Stimulated activated CD4-positive, alpha-beta T cell treated with anti-CD3 and anti-CD28 coated beads, Interleukin-2, amount 100 ng/mL, for 4 hours (primary cell): ENCODE measurements around the gene PCMT1.
"Not testable (repeated sequence)": the region's sequence is repeated elsewhere in the genome, so short reads cannot be mapped to it uniquely, and the experiment has no call there.

Source experiments
- DNase-seq: peaks from one replicate; pipeline ENCODE4 v3.0.0-alpha.2; 2020; ENCODE audit warnings: low read depth

Gene PCMT1

GRCh38 chr6:149820506-149820905 is 71.0 kb downstream of the PCMT1 start:
- DNase-seq: no peak

GRCh38 chr6:149821492-149821891 is 72.0 kb downstream of the PCMT1 start:
- no peak for DNase-seq

GRCh38 chr6:149823013-149823412 is 73.5 kb downstream of the PCMT1 start:
- DNase-seq: no peak

GRCh38 chr6:149825292-149825691 is 75.8 kb downstream of the PCMT1 start:
- DNase-seq: no peak

- no peak for DNase-seq
Measured at GRCh38 chr6:149830731-149831307, 81.3 kb downstream of the PCMT1 start.

GRCh38 chr6:149831308-149831820 is 81.8 kb downstream of the PCMT1 start:
- DNase-seq: no peak

GRCh38 chr6:149833651-149834050 is 84.1 kb downstream of the PCMT1 start:
- DNase-seq: no peak

GRCh38 chr6:149834513-149835481 is 85.3 kb downstream of the PCMT1 start:
- peak; percentile 53 for DNase-seq

- peak; percentile 32 for DNase-seq
Measured at GRCh38 chr6:149840345-149841075, 91.0 kb downstream of the PCMT1 start.

GRCh38 chr6:149842331-149842730 is 92.8 kb downstream of the PCMT1 start:
- DNase-seq: no peak

GRCh38 chr6:149843051-149843633 is 93.6 kb downstream of the PCMT1 start:
- DNase-seq: no peak

GRCh38 chr6:149844036-149844435 is 94.5 kb downstream of the PCMT1 start:
- DNase-seq: not testable (repeated sequence)

- DNase-seq: no peak
Measured at GRCh38 chr6:149844480-149844879, 94.9 kb downstream of the PCMT1 start.

- no peak for DNase-seq
Measured at GRCh38 chr6:149845549-149845948, 96.0 kb downstream of the PCMT1 start.

GRCh38 chr6:149846321-149846720 is 96.8 kb downstream of the PCMT1 start:
- no peak for DNase-seq

- no peak for DNase-seq
Measured at GRCh38 chr6:149847939-149848267, 98.4 kb downstream of the PCMT1 start.

- DNase-seq: not testable (repeated sequence)
Measured at GRCh38 chr6:149848343-149848742, 98.8 kb downstream of the PCMT1 start.

- DNase-seq: no peak
Measured at GRCh38 chr6:149851461-149852110, 102.0 kb downstream of the PCMT1 start.

GRCh38 chr6:149852180-149852579 is 102.6 kb downstream of the PCMT1 start:
- DNase-seq: no peak

GRCh38 chr6:149852881-149853280 is 103.3 kb downstream of the PCMT1 start:
- no peak for DNase-seq

GRCh38 chr6:149854017-149854416 is 104.5 kb downstream of the PCMT1 start:
- DNase-seq: not testable (repeated sequence)

GRCh38 chr6:149854532-149854931 is 105.0 kb downstream of the PCMT1 start:
- DNase-seq: no peak
